ENCODE data around the gene ITPRIPL1.
"Not testable (repeated sequence)": the region's sequence is repeated elsewhere in the genome, so short reads cannot be mapped to it uniquely, and the experiment has no call there.

Gene ITPRIPL1

GRCh38 chr2:96325041-96325883, at the start of gene ITPRIPL1:
Gene ITPRIPL1, plus strand, starts transcription at chr2:96325317. Its CDS starts 523 bp downstream, at chr2:96325840.
- DNase-seq (ENCODE audit: low spot score), result no peak

- no peak for DNase-seq (ENCODE audit: low spot score)
These were observed 48.2 kb upstream of the ITPRIPL1 start for GRCh38 chr2:96276787-96277499.

GRCh38 chr2:96287273-96287856, 37.8 kb upstream of the ITPRIPL1 start:
- DNase-seq (ENCODE audit: low spot score), result no peak

- DNase-seq (ENCODE audit: low spot score), result no peak
These were observed 33.4 kb upstream of the ITPRIPL1 start for GRCh38 chr2:96291751-96292150.

- DNase-seq (ENCODE audit: low spot score), result not testable (repeated sequence)
These were observed 30.8 kb upstream of the ITPRIPL1 start for GRCh38 chr2:96294271-96294670.

GRCh38 chr2:96296925-96297324, 28.2 kb upstream of the ITPRIPL1 start:
- no peak for DNase-seq (ENCODE audit: low spot score)

GRCh38 chr2:96301865-96302264, 23.3 kb upstream of the ITPRIPL1 start:
- DNase-seq (ENCODE audit: low spot score), result no peak

GRCh38 chr2:96304606-96305005, 20.5 kb upstream of the ITPRIPL1 start:
- DNase-seq (ENCODE audit: low spot score), result no peak

GRCh38 chr2:96305091-96305978, 19.8 kb upstream of the ITPRIPL1 start, which contains the start of gene SNRNP200:
Gene SNRNP200, minus strand, starts transcription at chr2:96305546. Its CDS starts 109 bp downstream, at chr2:96305437.
- peak; percentile 94 for DNase-seq (ENCODE audit: low spot score)

GRCh38 chr2:96305979-96306308, 19.2 kb upstream of the ITPRIPL1 start:
- no peak for DNase-seq (ENCODE audit: low spot score)

- no peak for DNase-seq (ENCODE audit: low spot score)
These were observed 18.7 kb upstream of the ITPRIPL1 start for GRCh38 chr2:96306370-96306769.

GRCh38 chr2:96308248-96308647, 16.9 kb upstream of the ITPRIPL1 start:
- DNase-seq (ENCODE audit: low spot score), result no peak

- DNase-seq (ENCODE audit: low spot score), result no peak
These were observed 10.1 kb upstream of the ITPRIPL1 start for GRCh38 chr2:96315005-96315399.

GRCh38 chr2:96315400-96316071, 9.6 kb upstream of the ITPRIPL1 start:
- peak; percentile 50 for DNase-seq (ENCODE audit: low spot score)

- DNase-seq (ENCODE audit: low spot score), result no peak
These were observed 8.1 kb upstream of the ITPRIPL1 start for GRCh38 chr2:96316999-96317398.

- DNase-seq (ENCODE audit: low spot score), result no peak
These were observed 7.5 kb upstream of the ITPRIPL1 start for GRCh38 chr2:96317584-96317997.

- no peak for DNase-seq (ENCODE audit: low spot score)
These were observed 6.4 kb upstream of the ITPRIPL1 start for GRCh38 chr2:96318723-96319122.

- DNase-seq (ENCODE audit: low spot score), result no peak
These were observed 5.7 kb upstream of the ITPRIPL1 start for GRCh38 chr2:96319396-96319795.

GRCh38 chr2:96320326-96320725, 4.8 kb upstream of the ITPRIPL1 start:
- no peak for DNase-seq (ENCODE audit: low spot score)

GRCh38 chr2:96320728-96321622, 4.1 kb upstream of the ITPRIPL1 start:
- DNase-seq (ENCODE audit: low spot score), result peak; percentile 48
